H1 (cell line): ENCODE data around the gene TMEM106C. TPM values are rescaled to one million over a fixed set of nuclear protein-coding genes. Genes with fewer than 3 reads are reported as not detected.

Experiments
- CTCF ChIA-PET: fragments of 300-600 bp; sonication (Branson Sonifier 250); formaldehyde crosslinking; loops from one replicate; lab custom pipeline; 2021; ENCODE audit not compliant: partially characterized antibody; lab: Charles Lee
- POLR2A ChIA-PET: fragments of 300-600 bp; sonication (Branson Sonifier 250); formaldehyde crosslinking; loops from one replicate; lab custom pipeline; 2021; ENCODE audit warnings: inconsistent platforms; ENCODE audit not compliant: partially characterized antibody; lab: Charles Lee
- DNase-seq, 2 experiments: peaks; one replicate each; pipeline versions ENCODE4 v3.0.0 to v3.0.0-alpha.2; 2010 to 2022; ENCODE audit warnings: low spot score in 2 of 2, low read depth in 1 of 2, mixed read lengths in 1 of 2
- FAIRE-seq: peaks from 2 replicates; lab custom pipeline; 2011; peaks lifted over from hg19 to GRCh38; lab: Jason Lieb, UNC
- H2AFZ ChIP-seq: 2 replicates; pipeline ENCODE4 v1.8.1; 2012; ENCODE audit warnings: low read length, inconsistent platforms
- H2AK5ac ChIP-seq: 2 replicates; pipeline ENCODE4 v1.6.1; 2013; ENCODE audit warnings: low read depth, low read length
- H2BK120ac ChIP-seq: replicated peaks from 2 replicates; pipeline ENCODE3; 2013; ENCODE audit warnings: low read depth, low read length, inconsistent platforms
- H2BK12ac ChIP-seq: 2 replicates; pipeline ENCODE4 v1.6.1; 2013; ENCODE audit warnings: low read depth, low read length
- H2BK15ac ChIP-seq: 2 replicates; pipeline ENCODE4 v1.6.1; 2013; ENCODE audit warnings: low read length
- H2BK20ac ChIP-seq: 2 replicates; pipeline ENCODE4 v1.6.1; 2013; ENCODE audit warnings: low read length
- H2BK5ac ChIP-seq: 2 replicates; pipeline ENCODE4 v1.6.1; 2013; ENCODE audit warnings: low read depth, low read length
- H3K14ac ChIP-seq: 2 replicates; pipeline ENCODE4 v1.6.1; 2013; ENCODE audit warnings: inconsistent platforms; ENCODE audit not compliant: insufficient read length
- H3K18ac ChIP-seq: 2 replicates; pipeline ENCODE4 v1.6.1; 2013; ENCODE audit warnings: low read length; ENCODE audit errors: extremely low read depth
- H3K23ac ChIP-seq: 2 replicates; pipeline ENCODE4 v1.6.1; 2013; ENCODE audit warnings: inconsistent platforms; ENCODE audit not compliant: insufficient read length
- H3K23me2 ChIP-seq: 2 replicates; pipeline ENCODE4 v1.6.1; 2013; ENCODE audit warnings: low read depth, low read length
- H3K27ac ChIP-seq: 2 replicates; pipeline ENCODE4 v1.6.1; 2011; ENCODE audit warnings: low read depth, low read length, inconsistent platforms
- H3K27me3 ChIP-seq, 4 experiments: replicated peaks in 1 of 4; 1 replicate in 1 of 4; 2 replicates in 3 of 4; pipeline versions ENCODE4 v1.6.1 to v1.8.1; 2011 to 2013; ENCODE audit warnings: low read length in 3 of 4, mild to moderate bottlenecking in 3 of 4, inconsistent platforms in 2 of 4, mixed read lengths in 2 of 4, moderate library complexity in 1 of 4; ENCODE audit not compliant: control insufficient read depth in 3 of 4, insufficient read depth in 3 of 4; ENCODE audit errors: extremely low read depth in 1 of 4
- H3K36me3 ChIP-seq, 4 experiments: 2 replicates each; pipeline versions ENCODE4 v1.6.1 to v1.8.1; 2011 to 2013; ENCODE audit warnings: mild to moderate bottlenecking in 4 of 4, low read length in 3 of 4, moderate library complexity in 2 of 4, control low read depth in 1 of 4, inconsistent platforms in 1 of 4; ENCODE audit not compliant: insufficient read depth in 4 of 4, control insufficient read depth in 2 of 4
- H3K4ac ChIP-seq: replicated peaks from 2 replicates; pipeline ENCODE3; 2013; ENCODE audit warnings: low read length, low read depth, mixed read lengths, inconsistent platforms; ENCODE audit not compliant: insufficient read length
- H3K4me1 ChIP-seq, 4 experiments: replicated peaks in 1 of 4; 1 replicate in 1 of 4; 2 replicates in 3 of 4; pipeline versions ENCODE4 v1.6.1 to v1.8.1; 2011 to 2013; ENCODE audit warnings: low read length in 3 of 4, inconsistent platforms in 2 of 4, mixed read lengths in 1 of 4; ENCODE audit not compliant: insufficient read depth in 4 of 4, control insufficient read depth in 3 of 4
- H3K4me2 ChIP-seq, 2 experiments: 2 replicates each; pipeline versions ENCODE4 v1.6.1 to v1.8.1; 2011 to 2013; ENCODE audit warnings: low read depth in 2 of 2, low read length in 2 of 2, control low read depth in 1 of 2, inconsistent platforms in 1 of 2, mild to moderate bottlenecking in 1 of 2; ENCODE audit not compliant: insufficient read depth in 1 of 2
- H3K4me3 ChIP-seq, 4 experiments: fragments of 200-600, 300-600 bp in 1 of 4; sonication (generic), shearing (Covaris generic), sonication (Bioruptor Twin) in 1 of 4; 2 replicates each; pipeline versions ENCODE4 v1.5.1 to v1.8.1; 2011 to 2016; ENCODE audit warnings: low read length in 4 of 4, low read depth in 3 of 4, control low read depth in 2 of 4, inconsistent platforms in 2 of 4, mild to moderate bottlenecking in 2 of 4, mixed read lengths in 1 of 4, moderate library complexity in 1 of 4; ENCODE audit not compliant: insufficient read depth in 2 of 4; ENCODE audit errors: extremely low read depth in 1 of 4
- H3K56ac ChIP-seq: replicated peaks from 2 replicates; pipeline ENCODE3; 2013; ENCODE audit warnings: low read depth, mild to moderate bottlenecking, mixed read lengths, low read length, inconsistent platforms; ENCODE audit not compliant: insufficient read length
- H3K79me1 ChIP-seq: 2 replicates; pipeline ENCODE4 v1.6.1; 2013; ENCODE audit warnings: low read depth, low read length, control low read depth
- H3K79me2 ChIP-seq, 2 experiments: 2 replicates each; pipeline versions ENCODE4 v1.6.1 to v1.8.1; 2012 to 2013; ENCODE audit warnings: low read length in 2 of 2, mild to moderate bottlenecking in 2 of 2, inconsistent platforms in 1 of 2; ENCODE audit not compliant: insufficient read depth in 2 of 2, control insufficient read depth in 1 of 2
- H3K9ac ChIP-seq, 4 experiments: replicated peaks in 1 of 4; 1 replicate in 1 of 4; 2 replicates in 3 of 4; pipeline versions ENCODE4 v1.6.1 to v1.8.1; 2011 to 2013; ENCODE audit warnings: low read depth in 3 of 4, low read length in 3 of 4, control low read depth in 2 of 4, mild to moderate bottlenecking in 2 of 4, moderate library complexity in 2 of 4, inconsistent platforms in 1 of 4; ENCODE audit errors: extremely low read depth in 1 of 4
- H3K9me3 ChIP-seq, 2 experiments: 2 replicates each; pipeline versions ENCODE4 v1.6.1 to v1.8.1; 2012 to 2013; ENCODE audit warnings: mild to moderate bottlenecking in 2 of 2, moderate library complexity in 2 of 2, control low read depth in 1 of 2, inconsistent platforms in 1 of 2, low read depth in 1 of 2, low read length in 1 of 2, mixed read lengths in 1 of 2; ENCODE audit not compliant: insufficient read depth in 2 of 2
- H4K20me1 ChIP-seq, 2 experiments: replicated peaks in 1 of 2; 2 replicates each; pipeline versions ENCODE3 to v1.8.1; 2011 to 2013; ENCODE audit warnings: inconsistent platforms in 2 of 2, low read length in 2 of 2, mild to moderate bottlenecking in 1 of 2; ENCODE audit not compliant: insufficient read depth in 2 of 2, control insufficient read depth in 1 of 2
- H4K5ac ChIP-seq: 2 replicates; pipeline ENCODE4 v1.6.1; 2013; ENCODE audit warnings: low read length, low read depth, mixed read lengths, inconsistent platforms; ENCODE audit not compliant: insufficient read length
- H4K8ac ChIP-seq: 2 replicates; pipeline ENCODE4 v1.8.0; 2013; ENCODE audit warnings: mild to moderate bottlenecking, moderate library complexity, low read length, inconsistent platforms; ENCODE audit not compliant: insufficient read depth; ENCODE audit errors: extremely low read depth
- H4K91ac ChIP-seq: replicated peaks from 2 replicates; pipeline ENCODE3; 2013; ENCODE audit warnings: low read length, mixed read lengths, inconsistent platforms; ENCODE audit not compliant: insufficient read length
- CBX5 ChIP-seq: fragments of 300-800, 300-1000 bp; sonication (generic); IDR thresholded peaks from 2 replicates; pipeline ENCODE4 v1.7.1; 2016; ENCODE audit warnings: antibody characterized with exemption, low read length, low read depth
- FOSL1 ChIP-seq: IDR thresholded peaks from 2 replicates; pipeline ENCODE4 v1.6.1; 2011; ENCODE audit warnings: mild to moderate bottlenecking, low read depth, low read length, moderate library complexity; ENCODE audit not compliant: insufficient read depth
- KDM4A ChIP-seq: IDR thresholded peaks from one replicate; pipeline ENCODE4 v1.7.1; 2012; ENCODE audit warnings: low read depth, mild to moderate bottlenecking, moderate library complexity, low read length, inconsistent platforms; ENCODE audit not compliant: severe bottlenecking
- MAX ChIP-seq: IDR thresholded peaks from 2 replicates; pipeline ENCODE4 v1.6.1; 2012; ENCODE audit warnings: inconsistent platforms
- NRF1 ChIP-seq: IDR thresholded peaks from 2 replicates; pipeline ENCODE4 v1.6.1; 2011; ENCODE audit warnings: mild to moderate bottlenecking, low read depth, low read length, improper control_type of control experiment
- RBBP5 ChIP-seq: IDR thresholded peaks from 2 replicates; pipeline ENCODE4 v1.7.1; 2012; ENCODE audit warnings: low read depth, mild to moderate bottlenecking, inconsistent platforms, low read length, moderate library complexity, borderline replicate concordance
- RNF2 ChIP-seq: fragments of 200-900, 300-1000 bp; sonication (generic); IDR thresholded peaks from 2 replicates; pipeline ENCODE4 v1.7.1; 2016; ENCODE audit warnings: borderline replicate concordance, low read depth, mild to moderate bottlenecking, antibody characterized with exemption, low read length; ENCODE audit not compliant: poor library complexity, severe bottlenecking; ENCODE audit errors: missing control alignments
- SAP30 ChIP-seq: fragments of 300-600 bp; sonication (generic); IDR thresholded peaks from 2 replicates; pipeline ENCODE4 v1.7.1; 2012; ENCODE audit warnings: low read length, moderate library complexity, mild to moderate bottlenecking, inconsistent platforms; ENCODE audit not compliant: insufficient read depth, insufficient replicate concordance
- SIRT6 ChIP-seq: IDR thresholded peaks from one replicate; pipeline ENCODE4 v1.7.1; 2012; ENCODE audit warnings: low read length, inconsistent platforms
- TCF12 ChIP-seq: IDR thresholded peaks from 2 replicates; pipeline ENCODE4 v1.6.1; 2011; ENCODE audit warnings: low read depth, mild to moderate bottlenecking, low read length
- WGBS, 2 experiments: shearing (Covaris generic) in 1 of 2; methylation state at CpG; one replicate each; pipeline versions ENCODE4 v1.1.6 to v1.1.7; 2013 to 2015; ENCODE audit warnings: low lambda C conversion rate in 2 of 2, mixed read lengths in 2 of 2, inconsistent platforms in 1 of 2, low coverage in 1 of 2, missing lambda C conversion rate in 1 of 2; ENCODE audit not compliant: insufficient replicate concordance in 2 of 2, insufficient coverage in 1 of 2, insufficient read length in 1 of 2; ENCODE audit errors: extremely low coverage in 1 of 2, missing lambda C conversion rate in 1 of 2; 5-methylcytosine and 5-hydroxymethylcytosine counted together
- polyA plus RNA-seq, 7 experiments: library from polyadenylated mRNA; depleted of rRNA in 3 of 7; stranded (reverse) in 5 of 7; unstranded in 2 of 7; fragments of >200 nt in 5 of 7; fragments of 200-250 nt in 2 of 7; gene quantifications; 1 replicate in 5 of 7; 2 replicates in 1 of 7; 4 replicates in 1 of 7; pipeline versions ENCODE4 v1.2.1 to v1.2.3, GENCODE V29; 2011 to 2013; ENCODE audit warnings: missing spikeins in 2 of 7, mixed read lengths in 2 of 7
- total RNA-seq: library from RNA; stranded (reverse); fragmentation: NEBNext Ultra II Directional; extraction: Animal tissue kit (Norgen Biotek cat#: 25700); gene quantifications from 2 replicates; pipeline ENCODE4 v1.2.1, GENCODE V29; 2021

TMEM106C gene
- total and polyA plus RNA-seq, 2 of the 8 experiments (the other 6 are each of a cell fraction or from before 2014, with no cell fraction given): 36.6 to 45.3 TPM

DNA sequence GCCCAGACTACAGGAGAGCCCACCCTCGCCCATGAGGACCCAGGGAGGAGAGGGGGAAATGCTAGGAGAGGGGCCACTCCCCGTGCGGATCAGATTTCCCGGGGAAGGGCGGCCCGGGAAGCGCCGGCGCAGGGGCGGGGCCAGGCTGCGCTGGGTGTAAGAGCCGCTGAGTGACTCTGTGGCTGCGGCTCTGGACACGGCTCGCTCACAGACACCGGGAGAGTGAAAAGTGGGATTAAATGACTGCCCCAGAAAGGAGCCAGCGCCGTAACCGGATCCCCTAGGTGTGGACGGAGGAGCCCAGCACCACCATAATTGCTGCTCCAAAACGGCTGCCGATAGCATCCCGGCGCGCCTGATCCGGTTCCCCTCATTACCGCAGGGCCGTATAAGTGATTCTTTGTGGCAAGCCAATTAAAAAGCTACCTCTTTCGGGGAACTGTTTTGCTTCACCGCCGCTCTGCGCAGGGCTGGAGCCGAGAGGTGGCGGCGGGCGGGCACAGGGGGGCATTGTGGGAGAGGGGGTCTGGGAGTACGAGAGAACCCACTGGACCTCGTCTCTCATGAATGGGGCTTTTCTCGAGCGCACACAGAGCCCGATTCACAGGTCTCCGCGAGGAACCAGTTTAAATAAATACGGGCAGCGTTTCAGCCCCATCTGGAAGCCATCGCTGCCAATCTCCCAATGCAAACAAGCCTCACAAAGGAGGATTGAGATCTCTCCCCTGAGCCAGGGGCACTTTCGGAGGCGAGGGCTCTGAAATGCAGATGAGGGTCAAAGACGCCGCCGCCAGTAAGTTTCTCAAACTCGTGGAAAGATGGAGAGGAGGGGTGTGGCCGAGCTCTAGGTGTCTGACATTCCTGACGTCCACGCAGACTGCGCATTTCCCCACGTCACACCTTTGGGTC is 38.4 kb downstream of the TMEM106C start:
- no peak overlapping the region for H2BK15ac ChIP-seq
- H2BK5ac ChIP-seq: no peak overlapping the region
- WGBS, 2 experiments: 1% methylated on average over 52 of the region's 57 CpGs; no CpG with 5 or more reads in 1 of the 2 experiments
- peak overlapping the region; percentile 90 to 99 for H3K4me2 ChIP-seq
- peaks cover 25% of the 10 kb centered on the region for H3K23me2 ChIP-seq
- H2AK5ac ChIP-seq: no peak overlapping the region
- H4K91ac ChIP-seq: no peak overlapping the region
- no peaks in the 10 kb centered on the region for H3K36me3 ChIP-seq
- peak overlapping the region; percentile 39; the same call in 1 of the 2 replicates for H4K8ac ChIP-seq
- H2BK20ac ChIP-seq: no peak overlapping the region
- peaks cover 60 to 98% (median 97%) of the 10 kb centered on the region in 4 experiments for H3K27me3 ChIP-seq
- no peak overlapping the region for H2BK12ac ChIP-seq
- no peak overlapping the region for H3K9ac ChIP-seq
- H3K4me3 ChIP-seq: peak overlapping the region; percentile 24 to 60 (median 44); a peak in 7 of 8 replicates
- no peak overlapping the region for H3K23ac ChIP-seq
- ChIA-PET POLR2A (interaction anchor here (0.6 to 1.8 kb wide), 6 partner anchors 20 to 408 kb away, joined by 3 to 7 read pairs (median 3); partner anchors contain the start of genes SENP1, TMEM106C and VDR), CTCF (interaction anchor here (0.9 to 2.6 kb wide), 9 partner anchors 10 to 184 kb away, joined by 3 to 11 read pairs (median 4); partner anchors contain the start of gene TMEM106C)
- H3K79me2 ChIP-seq: no peaks in the 10 kb centered on the region
- H3K9me3 ChIP-seq: no peaks in the 10 kb centered on the region
- no peak overlapping the region for H3K4ac ChIP-seq
- H4K5ac ChIP-seq: no peak overlapping the region
- peaks cover 21 to 34% (median 24%) of the 10 kb centered on the region in 4 experiments for H3K4me1 ChIP-seq
- H4K20me1 ChIP-seq: peaks cover 5 to 20% of the 10 kb centered on the region in 2 experiments
- DNase-seq: peak in 1 of 2 experiments; percentile 81
- FAIRE-seq: no peak
- no peaks in the 10 kb centered on the region; the same call in 1 of the 2 replicates for H3K79me1 ChIP-seq
- H3K14ac ChIP-seq: no peak overlapping the region
- no peak overlapping the region for H2AFZ ChIP-seq
- no peak overlapping the region for H3K56ac ChIP-seq
- no peak overlapping the region for H3K27ac ChIP-seq
- H3K18ac ChIP-seq: peak overlapping the region; percentile 24
- no peak overlapping the region for H2BK120ac ChIP-seq
- no peak; the same call in 1 of the 2 replicates for TF ChIP-seq NRF1
- peak; percentile 83 for TF ChIP-seq KDM4A
- no peak for TF ChIP-seq TCF12
- no peak for TF ChIP-seq CBX5
- no peak for TF ChIP-seq SIRT6
- no peak for TF ChIP-seq FOSL1
- TF ChIP-seq RBBP5: no peak
- no peak for TF ChIP-seq MAX
- TF ChIP-seq SAP30: no peak
- TF ChIP-seq RNF2: peak; percentile 20
